ENCODE measurements around the gene BPI.
"Not testable (repeated sequence)": the region's sequence is repeated elsewhere in the genome, so short reads cannot be mapped to it uniquely, and the experiment has no call there.

The BPI gene

DNA sequence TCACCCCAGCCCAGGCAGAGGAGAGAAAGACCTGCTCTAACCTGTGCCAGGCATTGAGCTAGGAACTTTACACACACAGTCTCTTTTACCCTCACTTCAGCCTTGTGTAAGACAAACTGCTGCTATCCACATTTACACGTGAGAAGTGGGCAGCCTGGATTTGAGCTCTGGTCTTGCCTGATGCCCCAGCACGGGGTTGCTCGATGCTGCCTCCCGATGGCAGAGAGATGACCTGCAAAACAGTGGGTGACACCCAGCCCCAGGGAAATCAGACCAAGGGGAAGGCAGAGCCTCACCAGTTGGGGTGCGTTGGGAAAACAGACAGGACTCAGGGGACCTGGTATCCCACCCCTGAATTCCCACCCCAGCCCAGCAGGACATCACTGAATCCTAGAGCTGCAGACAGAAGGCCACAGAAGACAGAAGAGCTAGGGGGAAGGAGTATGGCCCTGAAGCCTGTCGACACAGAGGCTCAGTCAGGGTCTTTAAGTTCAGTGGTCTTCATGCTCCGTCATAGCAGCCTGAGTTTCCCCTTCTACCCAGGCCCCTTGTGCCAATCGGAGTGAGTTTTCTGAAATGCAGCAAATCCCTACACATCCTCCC lies 990 bp downstream of the BPI start:
- DNase-seq (ENCODE audit: low spot score): peak; percentile 19

DNA sequence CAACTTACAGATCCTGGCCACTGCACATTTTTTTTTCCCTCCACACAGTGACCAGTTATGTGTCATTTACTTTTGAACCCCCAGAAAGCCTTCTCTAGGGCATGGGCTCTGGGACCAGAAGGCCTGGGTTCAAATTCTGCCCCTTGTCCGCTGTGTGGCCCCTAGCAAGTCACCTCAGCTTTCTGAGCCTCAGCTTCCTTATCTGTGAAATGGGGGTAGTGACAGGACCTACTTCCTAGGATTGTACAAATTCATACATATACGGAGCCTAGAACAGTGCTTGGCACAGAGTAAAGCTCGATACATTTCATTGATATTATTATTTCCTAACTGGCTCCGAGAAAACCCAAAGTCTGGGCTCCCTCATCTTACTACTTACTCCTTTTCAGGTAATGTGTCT lies 1.6 kb downstream of the BPI start:
- DNase-seq (ENCODE audit: low spot score): no peak

DNA sequence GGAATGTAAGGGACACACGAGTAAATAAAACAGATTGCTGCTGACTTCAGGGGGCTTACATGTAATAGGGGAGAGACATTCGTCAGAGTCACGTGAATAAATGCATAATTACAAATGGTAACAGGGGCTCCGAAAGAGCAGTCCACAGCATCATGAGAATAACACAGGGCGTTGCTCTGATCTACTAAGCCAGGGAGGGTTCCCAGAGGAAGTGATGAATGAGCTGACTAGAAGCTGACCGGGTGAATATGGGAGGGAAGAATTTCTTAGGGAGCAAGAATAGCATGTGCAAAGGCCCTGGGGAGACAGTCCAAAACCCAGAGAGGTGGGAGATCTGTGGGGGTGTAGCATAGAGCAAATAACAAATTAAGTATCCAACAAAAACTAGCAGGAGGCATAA lies 2.4 kb downstream of the BPI start:
- DNase-seq (ENCODE audit: low spot score): no peak

DNA sequence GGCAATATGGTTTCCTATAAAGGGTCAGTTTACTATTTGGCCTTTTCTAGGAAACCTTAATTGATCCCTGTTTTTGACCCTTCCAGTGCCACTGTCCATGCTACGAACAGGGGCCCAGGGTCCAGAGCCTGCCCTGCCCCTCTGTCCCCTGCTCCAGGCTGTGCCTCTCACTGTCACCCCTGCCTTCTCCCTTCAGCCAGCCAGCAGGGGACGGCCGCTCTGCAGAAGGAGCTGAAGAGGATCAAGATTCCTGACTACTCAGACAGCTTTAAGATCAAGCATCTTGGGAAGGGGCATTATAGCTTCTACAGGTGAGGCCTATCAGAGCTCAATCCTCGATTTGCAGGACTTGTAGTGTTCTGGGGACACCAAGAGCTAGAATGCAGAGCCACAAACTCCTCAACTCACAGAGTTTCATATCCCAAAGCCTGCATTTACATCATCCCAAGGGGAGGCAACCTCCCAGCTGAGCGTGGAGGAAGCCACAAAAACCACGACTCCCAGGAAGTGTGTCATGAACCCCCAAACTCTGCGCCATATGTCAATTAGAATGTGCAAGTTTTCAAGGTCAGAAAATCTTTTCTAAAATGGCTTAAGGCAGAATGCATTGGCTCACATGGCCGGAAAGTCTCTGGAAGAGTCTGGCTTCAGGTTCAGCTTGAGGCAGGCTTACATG lies 3.6 kb downstream of the BPI start:
- DNase-seq (ENCODE audit: low spot score): no peak

DNA sequence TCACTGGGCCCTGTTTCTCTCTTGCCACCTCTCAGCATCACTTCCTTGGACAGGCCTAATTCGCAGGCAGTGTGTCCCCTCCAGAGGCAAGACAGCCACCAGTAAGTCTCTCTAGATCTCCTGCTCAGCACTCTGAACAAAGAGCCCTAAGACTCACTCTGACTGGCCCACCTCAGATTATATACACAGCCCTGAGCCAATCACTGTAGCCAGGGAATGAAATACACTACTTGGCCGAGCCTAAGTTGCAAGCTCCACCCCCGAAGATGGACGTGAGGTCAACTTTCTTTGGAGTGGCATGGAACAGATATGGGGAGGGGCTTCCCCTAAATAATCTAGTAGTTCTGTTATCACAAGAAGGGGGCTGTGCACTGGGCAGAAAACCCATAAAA lies 4.1 kb downstream of the BPI start:
- no peak for DNase-seq (ENCODE audit: low spot score)

DNA sequence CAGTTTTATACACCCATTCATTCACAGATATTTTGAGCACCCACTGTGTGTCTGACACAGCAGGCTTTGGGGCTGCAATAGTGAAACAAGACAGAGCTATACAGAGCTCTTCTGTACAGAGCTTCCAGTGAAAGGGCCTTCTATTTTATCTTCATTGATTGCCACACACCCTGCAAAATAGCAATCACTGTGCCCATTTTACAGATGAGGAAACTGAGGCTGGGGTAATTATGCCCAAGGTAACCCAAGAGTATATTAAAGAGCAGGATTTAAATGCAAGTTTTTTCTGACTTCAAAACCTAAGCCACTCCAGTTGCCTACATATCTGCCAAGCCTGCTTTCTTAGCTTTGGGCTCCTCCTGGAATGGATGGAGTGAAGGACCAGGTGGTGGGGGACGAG lies 4.5 kb downstream of the BPI start:
- DNase-seq (ENCODE audit: low spot score): no peak

DNA sequence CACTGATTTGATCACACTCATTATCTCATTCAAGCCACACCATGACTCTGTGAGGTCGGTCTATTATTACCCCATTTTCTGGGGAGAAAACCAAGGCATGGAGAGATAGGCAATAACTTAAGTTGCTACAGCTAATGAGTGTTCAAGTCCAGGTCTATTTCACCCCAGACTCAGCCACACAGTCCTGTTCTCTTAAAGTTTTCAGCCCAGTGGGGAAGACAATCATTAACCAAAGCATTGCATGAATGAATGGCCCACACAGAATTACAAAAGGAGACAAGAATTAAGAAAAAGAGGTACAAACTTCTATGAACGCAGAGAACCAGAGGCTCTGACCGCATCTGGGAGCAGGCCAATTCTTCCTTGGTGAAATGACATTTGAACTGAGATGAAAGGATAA lies 7.1 kb downstream of the BPI start:
- DNase-seq (ENCODE audit: low spot score): no peak

DNA sequence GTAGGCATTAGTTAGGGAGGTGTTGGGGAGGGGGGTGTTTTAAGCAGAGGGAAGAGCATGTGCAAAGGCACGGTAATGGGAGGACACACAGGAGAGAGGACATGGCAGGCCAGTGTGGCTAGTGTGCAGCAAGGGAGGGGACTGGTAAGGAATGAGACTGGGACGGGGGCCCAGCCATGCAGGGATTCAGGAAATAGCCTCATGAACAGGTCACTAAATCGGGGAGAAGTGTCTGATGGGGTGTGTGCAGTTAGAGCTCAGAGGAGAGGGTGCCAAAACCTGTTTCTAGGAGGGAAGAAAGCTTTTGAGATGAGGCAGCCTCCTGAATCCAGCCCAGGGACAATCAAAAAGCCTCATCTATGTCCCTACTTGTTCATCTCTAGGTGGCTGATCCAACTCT lies 7.5 kb downstream of the BPI start:
- no peak for DNase-seq (ENCODE audit: low spot score)

DNA sequence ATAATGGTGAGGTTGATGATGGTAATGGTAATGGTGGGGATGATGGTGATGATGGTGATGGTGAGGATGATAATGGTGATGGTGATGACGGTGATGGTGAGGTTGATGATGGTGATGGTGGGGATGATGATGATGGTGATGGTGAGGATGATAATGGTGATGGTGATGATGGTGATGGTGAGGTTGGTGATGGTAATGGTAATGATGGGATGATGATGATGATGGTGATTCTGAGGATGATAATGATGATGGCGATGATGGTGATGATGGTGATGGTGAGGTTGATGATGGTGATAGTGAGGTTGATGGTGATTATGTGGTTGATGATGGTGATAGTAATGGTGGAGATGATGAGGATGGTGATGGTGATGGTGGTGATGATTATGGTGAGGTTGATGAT lies 9.7 kb downstream of the BPI start:
- no peak for DNase-seq (ENCODE audit: low spot score)

DNA sequence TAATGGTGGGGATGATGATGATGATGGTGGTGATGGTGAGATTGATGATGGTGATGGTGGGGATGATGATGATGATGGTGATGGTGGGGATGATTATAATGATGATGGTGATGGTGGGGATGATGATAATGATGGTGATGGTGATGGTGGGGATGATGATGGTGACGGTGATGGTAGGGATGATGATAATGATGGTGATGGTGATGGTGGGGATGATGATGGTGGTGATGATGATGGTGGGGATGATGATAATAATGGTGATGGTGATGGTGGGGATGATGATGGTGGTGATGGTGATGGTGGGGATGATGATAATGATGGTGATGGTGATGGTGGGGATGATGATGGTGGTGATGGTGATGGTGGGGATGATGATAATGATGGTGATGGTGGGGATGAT lies 10.4 kb downstream of the BPI start:
- not testable (repeated sequence) for DNase-seq (ENCODE audit: low spot score)

DNA sequence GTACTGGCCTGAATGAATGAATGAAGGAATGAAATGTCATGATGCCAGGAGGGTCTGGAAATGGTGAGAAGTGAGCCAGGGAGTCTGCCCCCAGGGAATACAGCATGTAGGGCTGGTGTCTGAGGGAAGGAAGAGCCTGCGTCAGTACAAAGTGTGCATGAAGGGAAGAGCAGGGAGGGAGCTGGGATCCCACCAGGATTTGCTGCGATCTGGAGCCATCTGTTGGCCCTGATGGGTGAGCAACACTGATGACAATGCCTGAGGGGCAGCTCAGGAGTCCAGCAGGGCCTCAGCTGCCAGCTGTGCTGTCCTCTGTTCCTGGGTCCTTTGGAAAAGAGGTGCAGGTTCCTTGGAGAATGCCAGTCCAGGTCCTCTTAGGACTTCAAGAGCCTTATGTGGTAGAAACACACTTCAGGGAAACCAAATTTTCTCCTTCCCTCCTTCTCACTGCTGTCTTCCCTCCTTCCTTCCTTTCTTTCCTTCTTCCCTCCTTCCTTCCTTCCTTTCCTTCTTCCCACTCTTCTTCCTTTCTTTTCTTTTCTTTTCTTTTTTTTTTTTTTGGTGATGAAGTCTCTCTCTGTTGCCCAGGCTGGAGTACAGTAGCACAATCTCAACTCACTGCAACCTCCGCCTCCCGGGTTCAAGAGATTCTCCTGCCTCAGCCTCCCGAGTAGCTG lies 11.5 kb downstream of the BPI start:
- no peak for DNase-seq (ENCODE audit: low spot score)

DNA sequence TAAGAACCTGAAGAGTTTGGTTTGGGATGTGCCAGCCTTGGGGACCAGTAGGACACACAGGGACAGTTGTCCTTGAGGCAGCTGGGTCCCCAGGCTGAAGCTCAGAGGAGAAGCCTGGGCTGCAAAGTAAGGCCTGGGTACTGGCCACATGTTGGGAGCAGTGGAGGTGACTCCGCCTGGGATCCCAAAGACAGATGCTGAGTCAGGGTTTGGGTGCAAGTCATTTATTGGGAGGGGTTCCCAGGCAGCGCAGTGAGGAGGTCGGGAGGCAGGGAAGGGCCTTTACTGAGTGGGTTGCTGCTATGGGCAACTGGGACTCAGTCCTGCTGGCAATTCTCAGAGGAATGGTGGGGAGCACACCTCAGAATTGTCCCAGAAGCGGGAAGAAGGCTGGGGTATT lies 12.4 kb downstream of the BPI start:
- DNase-seq (ENCODE audit: low spot score): no peak

DNA sequence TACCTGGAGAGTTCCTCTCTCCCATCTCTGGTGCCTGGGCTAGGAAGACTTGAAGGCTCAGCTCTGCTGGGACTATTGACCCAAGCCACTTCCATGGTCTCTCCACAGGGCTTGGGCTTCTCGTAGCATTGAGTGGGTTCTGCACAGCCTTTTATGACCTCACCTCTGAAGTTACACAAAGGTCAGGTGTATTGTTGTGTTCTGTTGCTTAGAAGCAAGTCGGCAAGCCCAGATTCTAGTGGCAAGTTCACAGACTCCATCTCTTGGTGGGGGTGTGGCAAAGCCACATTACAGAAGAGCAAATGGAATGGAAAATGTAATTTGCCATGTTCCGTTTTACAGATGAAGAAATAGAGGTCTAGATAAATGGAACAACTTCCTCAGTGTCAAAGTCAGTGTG lies 13.5 kb downstream of the BPI start:
- no peak for DNase-seq (ENCODE audit: low spot score)

DNA sequence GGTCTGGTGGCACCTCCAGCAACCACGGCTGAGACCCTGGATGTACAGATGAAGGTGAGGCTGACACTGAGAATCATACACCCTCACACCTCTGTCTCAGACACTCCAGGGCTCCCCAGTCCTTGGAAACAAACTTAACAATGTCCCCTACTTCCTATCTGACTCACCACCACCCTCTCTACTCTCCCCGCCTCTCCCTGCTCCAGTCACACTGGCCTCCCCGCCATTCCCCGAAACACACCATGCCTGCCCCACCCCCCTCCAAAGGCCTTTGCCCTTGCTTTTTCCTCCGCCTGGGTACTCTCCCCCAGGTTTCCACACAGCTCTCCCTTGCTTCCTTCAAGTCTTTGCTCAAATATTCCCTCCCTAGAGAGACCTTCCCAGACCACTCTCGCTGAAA lies 16.3 kb downstream of the BPI start:
- DNase-seq (ENCODE audit: low spot score): no peak

DNA sequence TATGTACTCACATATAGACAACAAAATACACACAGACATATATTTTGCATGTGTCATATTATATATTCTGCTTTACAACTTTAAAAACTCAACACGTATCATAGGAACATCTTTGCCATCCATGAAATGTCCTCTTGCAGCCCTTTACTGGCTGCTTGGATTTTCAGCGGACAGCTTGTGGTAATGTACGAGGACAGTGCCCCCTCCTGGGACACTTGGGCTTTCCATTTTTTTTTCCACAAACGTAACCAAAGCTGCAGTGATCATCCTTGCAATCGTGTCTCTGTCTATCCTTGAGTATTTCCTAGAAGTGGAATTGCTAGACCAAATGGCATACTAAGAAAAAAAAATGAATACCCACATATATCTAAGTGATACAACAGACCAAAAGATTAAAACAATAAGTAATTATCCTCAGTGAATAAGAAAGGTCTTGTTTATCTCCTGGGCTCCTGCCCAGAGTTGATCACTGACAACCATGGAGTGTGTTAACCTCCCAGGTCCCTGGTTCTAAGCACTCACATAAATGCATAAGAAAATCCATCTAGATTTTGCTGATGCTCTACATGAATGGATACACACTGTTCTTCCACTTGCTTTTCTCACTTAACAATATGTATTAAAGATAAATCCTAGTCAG lies 18.1 kb downstream of the BPI start:
- peak; percentile 59 for DNase-seq (ENCODE audit: low spot score)

DNA sequence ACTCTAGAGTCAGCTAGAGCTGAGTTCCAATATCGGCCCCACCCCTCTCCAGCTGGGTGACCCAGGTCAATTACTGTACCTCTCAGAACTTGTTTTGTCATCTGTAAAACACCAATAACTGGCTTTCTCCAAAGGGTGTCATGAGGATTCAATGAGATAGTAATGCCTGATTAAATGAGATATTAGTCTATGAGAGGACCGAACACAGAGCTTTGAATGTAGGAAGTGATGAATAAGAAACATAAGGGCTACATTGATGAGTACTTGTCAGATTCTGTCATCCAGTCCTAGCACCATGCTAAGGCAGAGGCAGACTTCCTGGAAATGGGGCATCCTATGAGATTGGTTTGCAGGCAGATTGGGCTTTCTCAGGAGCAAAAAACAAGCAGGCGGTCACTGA lies 20.2 kb downstream of the BPI start:
- DNase-seq (ENCODE audit: low spot score): no peak

DNA sequence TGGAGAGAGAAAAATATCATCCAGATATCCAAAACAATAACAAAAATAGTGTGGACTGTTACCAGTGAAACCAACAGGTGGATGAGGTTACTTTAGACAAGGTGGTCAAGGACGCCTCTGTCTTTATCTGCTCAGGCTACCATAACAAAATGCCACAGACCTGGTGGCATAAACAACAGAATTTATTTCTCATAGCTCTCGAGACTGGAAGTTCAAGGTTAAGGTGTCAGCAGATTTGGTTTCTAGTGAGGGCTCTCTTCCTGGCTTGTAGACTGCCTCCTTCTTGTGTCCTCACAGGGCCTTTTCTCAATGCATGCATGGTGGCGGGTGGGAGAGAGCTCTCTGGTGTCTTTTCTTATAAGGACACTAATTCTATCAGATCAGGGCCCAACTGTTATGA lies 21.2 kb downstream of the BPI start:
- no peak for DNase-seq (ENCODE audit: low spot score)

DNA sequence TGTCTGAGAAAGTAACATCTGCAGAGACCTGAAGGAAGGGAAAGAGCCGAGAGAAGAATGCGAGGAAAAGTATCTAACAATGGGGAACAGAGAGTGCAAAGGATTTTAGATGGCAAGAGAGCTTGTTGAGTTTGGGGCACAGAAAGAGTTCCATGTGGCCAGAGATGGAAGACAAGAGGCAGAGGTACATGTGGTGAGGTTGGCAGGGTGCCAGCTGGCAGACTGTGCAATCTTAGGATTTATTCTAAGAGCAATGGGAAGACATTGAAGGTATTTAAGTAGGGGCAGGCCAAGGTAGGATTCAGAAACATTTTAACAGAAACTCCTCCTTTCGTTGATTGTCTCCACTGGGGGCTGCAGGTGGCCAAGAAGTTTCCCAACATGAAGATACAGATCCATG lies 21.9 kb downstream of the BPI start:
- no peak for DNase-seq (ENCODE audit: low spot score)

DNA sequence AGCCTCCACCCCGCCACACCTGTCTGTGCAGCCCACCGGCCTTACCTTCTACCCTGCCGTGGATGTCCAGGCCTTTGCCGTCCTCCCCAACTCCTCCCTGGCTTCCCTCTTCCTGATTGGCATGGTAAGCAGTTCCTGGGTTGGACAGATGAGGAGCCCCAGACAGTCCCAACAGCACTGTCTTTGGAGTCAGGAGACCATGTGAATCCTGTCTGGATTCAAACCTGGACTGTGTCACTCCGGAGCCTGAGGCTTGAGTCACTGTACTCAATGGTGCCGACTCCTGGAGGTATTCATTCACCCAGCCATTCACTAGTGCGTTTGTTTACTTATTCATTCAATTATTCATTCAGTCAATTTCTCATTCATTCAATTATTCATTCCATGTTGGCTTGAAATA lies 22.4 kb downstream of the BPI start:
- no peak for DNase-seq (ENCODE audit: low spot score)

DNA sequence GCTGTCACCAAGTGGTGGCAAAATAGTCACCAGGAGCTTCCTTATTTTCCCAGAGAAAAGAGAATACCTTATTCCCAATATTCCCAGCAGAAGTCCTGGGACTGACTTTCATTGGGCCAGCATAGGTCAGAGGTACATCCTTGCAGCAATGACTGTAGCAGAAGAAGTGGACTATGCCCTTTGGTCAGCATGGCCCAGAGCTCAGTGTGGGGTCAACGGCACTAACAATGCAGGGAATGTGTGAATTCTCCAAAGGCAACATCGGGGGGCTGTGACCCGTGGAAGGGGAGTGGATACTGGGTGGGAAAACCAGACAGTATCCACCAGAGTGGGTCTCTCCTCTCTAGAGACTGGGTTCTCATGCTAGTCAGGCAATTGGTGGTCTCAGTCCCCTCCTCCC lies 26.7 kb downstream of the BPI start:
- no peak for DNase-seq (ENCODE audit: low spot score)

DNA sequence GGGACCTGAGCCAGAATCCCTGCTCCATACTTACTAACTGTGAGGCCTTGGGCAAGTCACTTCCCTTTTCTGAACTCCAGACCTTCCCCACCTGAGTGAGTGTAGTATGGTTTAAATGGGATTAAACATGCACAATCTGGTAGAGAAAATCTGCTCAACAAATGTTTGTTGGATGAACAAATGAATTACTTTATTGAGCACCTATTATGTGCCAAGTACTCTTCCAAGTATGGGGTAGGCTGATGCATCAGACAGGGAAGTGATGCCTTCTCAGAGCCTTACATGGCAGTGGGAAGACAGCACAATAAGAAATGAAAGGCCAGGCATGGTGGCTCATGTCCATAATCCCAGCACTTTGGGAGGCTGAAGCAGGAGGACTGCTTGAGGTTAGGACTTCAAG lies 27.3 kb downstream of the BPI start:
- no peak for DNase-seq (ENCODE audit: low spot score)

DNA sequence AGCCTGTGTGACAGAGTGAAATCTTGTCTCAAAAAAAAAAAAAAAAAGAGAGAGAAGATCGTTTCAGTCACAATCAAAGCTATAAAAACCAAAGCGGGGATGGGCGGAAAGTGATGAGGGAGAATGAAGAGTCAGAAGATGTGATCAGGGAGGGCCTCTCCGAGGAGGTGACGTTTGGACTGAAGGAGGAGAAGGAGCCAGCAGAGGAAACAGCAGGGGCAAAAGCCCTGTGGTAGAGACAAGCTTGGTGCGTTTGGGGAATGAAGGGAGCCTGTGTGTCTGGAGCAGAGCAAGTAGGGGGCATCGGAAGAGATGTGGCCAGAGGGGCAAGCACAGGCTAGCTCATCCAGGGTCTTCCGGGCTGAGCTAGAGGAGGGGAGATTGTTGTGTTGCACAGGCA lies 27.9 kb downstream of the BPI start:
- no peak for DNase-seq (ENCODE audit: low spot score)

DNA sequence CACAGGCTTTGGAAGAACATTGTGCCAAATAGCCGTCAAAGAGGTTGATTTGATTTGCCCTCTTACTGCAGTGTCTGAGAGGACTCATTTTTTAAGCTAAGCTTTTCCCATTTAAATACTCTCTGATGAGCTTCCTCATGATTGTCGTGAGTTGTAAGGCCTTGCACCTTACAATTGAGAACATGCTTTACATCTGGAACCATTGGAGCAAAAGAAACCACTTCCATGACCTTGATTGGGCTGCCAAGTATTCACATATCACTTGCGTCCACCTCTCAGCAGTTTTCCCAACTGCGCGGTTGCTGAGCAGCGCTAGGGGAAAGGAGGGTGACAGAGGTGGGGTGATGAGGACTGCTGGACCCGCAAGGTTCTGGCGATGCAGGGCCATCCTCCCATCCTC lies 30.1 kb downstream of the BPI start:
- DNase-seq (ENCODE audit: low spot score): no peak

Data from kidney capillary endothelial cell (primary cell).